HepG2 (cell line): ENCODE measurements around the gene MTHFD2L.

Experiments
- MAZ ChIP-seq, 2 experiments: sonication (generic) in 1 of 2; formaldehyde crosslinking in 1 of 2; IDR thresholded peaks; 2 replicates each; pipeline versions ENCODE4 v1.5.0 to v1.6.1; 2012 to 2020; ENCODE audit warnings: low read depth in 2 of 2, mild to moderate bottlenecking in 2 of 2, borderline replicate concordance in 1 of 2, improper control_type of control experiment in 1 of 2, low read length in 1 of 2, missing genetic modification reagents in 1 of 2, moderate library complexity in 1 of 2
- SALL2 ChIP-seq: sonication (generic); formaldehyde crosslinking; IDR thresholded peaks from 2 replicates; pipeline ENCODE4 v1.8.1; 2023; ENCODE audit warnings: mild to moderate bottlenecking, missing genetic modification reagents, inconsistent platforms
- SRSF1 ChIP-seq: fragments of 200-400 bp; formaldehyde crosslinking; optimal IDR thresholded peaks from 2 replicates; pipeline ENCODE3; 2017; ENCODE audit warnings: mild to moderate bottlenecking, low read depth, low read length, moderate library complexity
- ZBTB21 ChIP-seq: sonication (generic); formaldehyde crosslinking; IDR thresholded peaks from 2 replicates; pipeline ENCODE4 v1.4.0; 2020; ENCODE audit warnings: missing genetic modification reagents
- ZNF644 ChIP-seq: IDR thresholded peaks from 2 replicates; pipeline ENCODE4 v1.6.1; 2016; ENCODE audit warnings: low read depth
- TF ChIP-seq, protein P1 (sequence below): sonication (generic); formaldehyde crosslinking; IDR thresholded peaks from 2 replicates; pipeline ENCODE4 v1.5.0; 2020; ENCODE audit warnings: mild to moderate bottlenecking, missing genetic modification reagents, borderline replicate concordance
- TF ChIP-seq, protein P2 (sequence below): sonication (generic); formaldehyde crosslinking; IDR thresholded peaks from 2 replicates; pipeline ENCODE4 v1.5.0; 2020; ENCODE audit warnings: mild to moderate bottlenecking, missing genetic modification reagents, moderate library complexity
- TF ChIP-seq, protein P3 (sequence below): sonication (generic); formaldehyde crosslinking; IDR thresholded peaks from 2 replicates; pipeline ENCODE4 v1.5.0; 2020; ENCODE audit warnings: missing genetic modification reagents

DNA sequence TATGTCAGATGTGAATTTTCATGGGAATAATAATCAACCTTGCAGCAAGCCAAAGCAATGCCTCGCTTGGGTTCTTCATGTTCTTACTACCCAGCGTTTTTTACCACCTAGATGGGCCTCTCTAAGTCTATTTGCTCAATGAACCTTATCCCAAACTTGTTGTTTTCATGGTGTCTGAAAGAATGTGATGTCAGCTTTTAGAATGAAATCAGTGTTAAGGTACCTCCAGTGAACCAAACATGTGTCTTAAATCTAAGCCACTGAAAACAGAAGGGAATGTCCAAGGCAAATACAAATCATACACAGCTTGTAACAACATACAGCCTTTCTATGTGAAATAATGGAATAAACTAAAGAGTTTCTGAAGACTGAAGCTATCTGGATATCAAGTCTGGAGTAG lies 157.0 kb downstream of the MTHFD2L start:
- TF ChIP-seq ZNF644 (CRISPR knock-in tag): no peak
- TF ChIP-seq, protein P1, sequence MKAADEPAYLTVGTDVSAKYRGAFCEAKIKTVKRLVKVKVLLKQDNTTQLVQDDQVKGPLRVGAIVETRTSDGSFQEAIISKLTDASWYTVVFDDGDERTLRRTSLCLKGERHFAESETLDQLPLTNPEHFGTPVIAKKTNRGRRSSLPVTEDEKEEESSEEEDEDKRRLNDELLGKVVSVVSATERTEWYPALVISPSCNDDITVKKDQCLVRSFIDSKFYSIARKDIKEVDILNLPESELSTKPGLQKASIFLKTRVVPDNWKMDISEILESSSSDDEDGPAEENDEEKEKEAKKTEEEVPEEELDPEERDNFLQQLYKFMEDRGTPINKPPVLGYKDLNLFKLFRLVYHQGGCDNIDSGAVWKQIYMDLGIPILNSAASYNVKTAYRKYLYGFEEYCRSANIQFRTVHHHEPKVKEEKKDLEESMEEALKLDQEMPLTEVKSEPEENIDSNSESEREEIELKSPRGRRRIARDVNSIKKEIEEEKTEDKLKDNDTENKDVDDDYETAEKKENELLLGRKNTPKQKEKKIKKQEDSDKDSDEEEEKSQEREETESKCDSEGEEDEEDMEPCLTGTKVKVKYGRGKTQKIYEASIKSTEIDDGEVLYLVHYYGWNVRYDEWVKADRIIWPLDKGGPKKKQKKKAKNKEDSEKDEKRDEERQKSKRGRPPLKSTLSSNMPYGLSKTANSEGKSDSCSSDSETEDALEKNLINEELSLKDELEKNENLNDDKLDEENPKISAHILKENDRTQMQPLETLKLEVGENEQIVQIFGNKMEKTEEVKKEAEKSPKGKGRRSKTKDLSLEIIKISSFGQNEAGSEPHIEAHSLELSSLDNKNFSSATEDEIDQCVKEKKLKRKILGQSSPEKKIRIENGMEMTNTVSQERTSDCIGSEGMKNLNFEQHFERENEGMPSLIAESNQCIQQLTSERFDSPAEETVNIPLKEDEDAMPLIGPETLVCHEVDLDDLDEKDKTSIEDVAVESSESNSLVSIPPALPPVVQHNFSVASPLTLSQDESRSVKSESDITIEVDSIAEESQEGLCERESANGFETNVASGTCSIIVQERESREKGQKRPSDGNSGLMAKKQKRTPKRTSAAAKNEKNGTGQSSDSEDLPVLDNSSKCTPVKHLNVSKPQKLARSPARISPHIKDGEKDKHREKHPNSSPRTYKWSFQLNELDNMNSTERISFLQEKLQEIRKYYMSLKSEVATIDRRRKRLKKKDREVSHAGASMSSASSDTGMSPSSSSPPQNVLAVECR (CRISPR knock-in tag): no peak
- TF ChIP-seq, protein P2, sequence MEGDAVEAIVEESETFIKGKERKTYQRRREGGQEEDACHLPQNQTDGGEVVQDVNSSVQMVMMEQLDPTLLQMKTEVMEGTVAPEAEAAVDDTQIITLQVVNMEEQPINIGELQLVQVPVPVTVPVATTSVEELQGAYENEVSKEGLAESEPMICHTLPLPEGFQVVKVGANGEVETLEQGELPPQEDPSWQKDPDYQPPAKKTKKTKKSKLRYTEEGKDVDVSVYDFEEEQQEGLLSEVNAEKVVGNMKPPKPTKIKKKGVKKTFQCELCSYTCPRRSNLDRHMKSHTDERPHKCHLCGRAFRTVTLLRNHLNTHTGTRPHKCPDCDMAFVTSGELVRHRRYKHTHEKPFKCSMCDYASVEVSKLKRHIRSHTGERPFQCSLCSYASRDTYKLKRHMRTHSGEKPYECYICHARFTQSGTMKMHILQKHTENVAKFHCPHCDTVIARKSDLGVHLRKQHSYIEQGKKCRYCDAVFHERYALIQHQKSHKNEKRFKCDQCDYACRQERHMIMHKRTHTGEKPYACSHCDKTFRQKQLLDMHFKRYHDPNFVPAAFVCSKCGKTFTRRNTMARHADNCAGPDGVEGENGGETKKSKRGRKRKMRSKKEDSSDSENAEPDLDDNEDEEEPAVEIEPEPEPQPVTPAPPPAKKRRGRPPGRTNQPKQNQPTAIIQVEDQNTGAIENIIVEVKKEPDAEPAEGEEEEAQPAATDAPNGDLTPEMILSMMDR (CRISPR knock-in tag): no peak
- no peak for TF ChIP-seq SALL2
- no peak for TF ChIP-seq SRSF1
- TF ChIP-seq MAZ (IDR thresholded peaks at IDR 0.05; ENCODE audit: borderline replicate concordance, low read depth, low read length): no peak
- no peak for TF ChIP-seq MAZ (CRISPR knock-in tag; IDR thresholded peaks at IDR 0.05; ENCODE audit: low read depth)
- TF ChIP-seq ZBTB21 (CRISPR knock-in tag): no peak
- TF ChIP-seq, protein P3, sequence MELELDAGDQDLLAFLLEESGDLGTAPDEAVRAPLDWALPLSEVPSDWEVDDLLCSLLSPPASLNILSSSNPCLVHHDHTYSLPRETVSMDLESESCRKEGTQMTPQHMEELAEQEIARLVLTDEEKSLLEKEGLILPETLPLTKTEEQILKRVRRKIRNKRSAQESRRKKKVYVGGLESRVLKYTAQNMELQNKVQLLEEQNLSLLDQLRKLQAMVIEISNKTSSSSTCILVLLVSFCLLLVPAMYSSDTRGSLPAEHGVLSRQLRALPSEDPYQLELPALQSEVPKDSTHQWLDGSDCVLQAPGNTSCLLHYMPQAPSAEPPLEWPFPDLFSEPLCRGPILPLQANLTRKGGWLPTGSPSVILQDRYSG (CRISPR knock-in tag): no peak
